ENCODE results near the gene HEBP1. TPM values are rescaled to one million over a fixed set of nuclear protein-coding genes. Genes with fewer than 3 reads are reported as not detected.

The HEBP1 gene
- total RNA-seq, 2 experiments from 2014 or later, result 11.9 to 12.5 TPM

DNA sequence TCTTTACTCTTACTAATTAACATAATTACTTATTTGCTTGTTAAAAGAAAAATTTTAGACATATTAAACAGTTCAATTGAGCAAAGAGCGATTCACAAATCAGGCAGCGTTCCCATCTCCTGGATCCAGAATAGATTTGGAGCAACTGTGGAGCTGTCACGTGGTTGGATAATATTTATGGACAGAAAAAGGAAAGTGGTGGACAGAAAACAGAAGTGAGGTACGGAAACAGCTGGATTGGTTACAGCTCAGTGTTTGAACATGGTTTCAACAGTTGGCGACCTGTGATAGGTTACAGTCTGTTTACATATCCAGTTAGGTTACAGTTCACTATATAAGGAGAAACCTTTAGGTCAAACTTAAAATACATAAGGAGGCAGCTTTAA lies 24.5 kb upstream of the HEBP1 start:
- Histone ChIP-seq H3K27me3 (ENCODE audit: control insufficient read depth in 1 of 2, insufficient read depth in 2 of 2, low read length in 2 of 2) (peaks cover 3 to 9% of the 10 kb centered on the region in 2 experiments), H3K27ac (ENCODE audit: low read depth in 1 of 2, low read length in 2 of 2) (no peak overlapping the region), H3K9me3 (ENCODE audit: control insufficient read depth in 1 of 2, insufficient read depth in 1 of 2, low read length in 2 of 2) (no peaks in the 10 kb centered on the region), H3K4me3 (ENCODE audit: low read length) (no peak overlapping the region), H3K4me1 (ENCODE audit: insufficient read depth, low read length) (no peaks in the 10 kb centered on the region), H3K36me3 (ENCODE audit: insufficient read depth, low read length) (no peaks in the 10 kb centered on the region)
- intact Hi-C loops (cut with DNase I, micrococcal nuclease), result no loop called here
- no peak overlapping the region for H3K27ac Mint-ChIP-seq
- CTCF ChIA-PET, result no interaction called here
- POLR2A ChIA-PET, result interaction anchor here (0.6 kb wide), 1 partner anchor 12 kb away, joined by 3 read pairs; no protein-coding TSS in a partner anchor
- DNase-seq, result no peak
- ATAC-seq (ENCODE audit: poor library complexity), result no peak
- no peaks in the 10 kb centered on the region for H3K9me3 Mint-ChIP-seq
- TF ChIP-seq CTCF (IDR thresholded peaks at IDR 0.05), result no peak
- no peaks in the 10 kb centered on the region for H3K4me1 Mint-ChIP-seq (ENCODE audit: low read depth)
- no peak overlapping the region for H3K4me3 Mint-ChIP-seq
- peaks cover 24% of the 10 kb centered on the region for H3K27me3 Mint-ChIP-seq
- H3K36me3 Mint-ChIP-seq (ENCODE audit: low read depth), result no peaks in the 10 kb centered on the region

DNA sequence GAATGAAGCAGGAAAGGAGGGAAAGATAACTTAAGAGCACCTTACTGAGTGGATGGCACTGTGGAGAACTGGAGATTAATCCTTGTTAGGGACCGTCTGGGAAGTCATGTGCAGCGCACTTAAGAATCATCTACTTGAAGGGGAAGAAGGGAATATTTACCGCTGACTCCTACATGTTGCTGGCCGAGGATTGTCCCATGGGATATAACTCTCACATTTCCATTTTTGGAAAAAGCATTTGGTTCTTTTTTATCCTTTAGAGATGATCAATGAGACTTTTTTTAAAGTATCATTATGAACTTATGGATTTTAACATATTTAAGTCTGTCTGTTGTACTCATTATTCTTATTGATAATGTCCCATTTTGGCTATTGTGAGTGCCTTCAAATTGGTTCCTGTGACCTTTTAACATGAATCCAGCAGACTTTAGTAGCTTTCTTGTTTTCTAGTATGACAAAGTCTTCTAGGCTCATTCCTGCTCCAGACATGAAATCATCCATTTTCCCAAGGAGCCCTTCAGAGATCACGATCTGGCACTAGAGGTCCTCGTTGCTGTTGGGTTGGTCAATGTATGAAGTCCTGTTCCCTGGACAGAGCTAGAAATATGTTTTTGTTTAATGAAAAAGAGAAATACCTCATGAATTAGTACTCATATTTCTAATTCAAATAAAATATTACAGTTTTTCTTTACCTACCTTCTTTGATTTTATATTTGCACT lies 23.9 kb upstream of the HEBP1 start:
- H3K4me3 Mint-ChIP-seq, result no peak overlapping the region
- peaks cover 26% of the 10 kb centered on the region for H3K27me3 Mint-ChIP-seq
- H3K4me1 ChIP-seq (ENCODE audit: insufficient read depth, low read length), result no peaks in the 10 kb centered on the region
- H3K27ac Mint-ChIP-seq, result no peak overlapping the region
- H3K9me3 Mint-ChIP-seq, result no peaks in the 10 kb centered on the region
- TF ChIP-seq CTCF (IDR thresholded peaks at IDR 0.05), result no peak
- DNase-seq (no peak), ATAC-seq (ENCODE audit: poor library complexity) (no peak)
- peaks cover 3 to 9% of the 10 kb centered on the region in 2 experiments for H3K27me3 ChIP-seq (ENCODE audit: control insufficient read depth in 1 of 2, insufficient read depth in 2 of 2, low read length in 2 of 2)
- no peak overlapping the region for H3K27ac ChIP-seq (ENCODE audit: low read depth in 1 of 2, low read length in 2 of 2)
- intact Hi-C loops (cut with DNase I, micrococcal nuclease), result no loop called here
- H3K36me3 Mint-ChIP-seq (ENCODE audit: low read depth), result no peaks in the 10 kb centered on the region
- no peak overlapping the region for H3K4me3 ChIP-seq (ENCODE audit: low read length)
- H3K9me3 ChIP-seq (ENCODE audit: control insufficient read depth in 1 of 2, insufficient read depth in 1 of 2, low read length in 2 of 2), result no peaks in the 10 kb centered on the region
- H3K4me1 Mint-ChIP-seq (ENCODE audit: low read depth), result no peaks in the 10 kb centered on the region
- POLR2A ChIA-PET, result no interaction called here
- CTCF ChIA-PET, result no interaction called here
- H3K36me3 ChIP-seq (ENCODE audit: insufficient read depth, low read length), result no peaks in the 10 kb centered on the region

GRCh38 chr12:13022851-13023271 lies 22.8 kb upstream of the HEBP1 start:
- Mint-ChIP-seq H3K27me3 (peaks cover 30% of the 10 kb centered on the region), H3K4me1 (ENCODE audit: low read depth) (no peaks in the 10 kb centered on the region), H3K9me3 (no peaks in the 10 kb centered on the region), H3K4me3 (no peak overlapping the region), H3K27ac (no peak overlapping the region), H3K36me3 (ENCODE audit: low read depth) (no peaks in the 10 kb centered on the region)
- intact Hi-C loops (cut with DNase I, micrococcal nuclease), result no loop called here
- H3K4me1 ChIP-seq (ENCODE audit: insufficient read depth, low read length), result no peaks in the 10 kb centered on the region
- TF ChIP-seq CTCF (IDR thresholded peaks at IDR 0.05), result no peak
- ATAC-seq (ENCODE audit: poor library complexity), result no peak
- peaks cover 3 to 9% of the 10 kb centered on the region in 2 experiments for H3K27me3 ChIP-seq (ENCODE audit: control insufficient read depth in 1 of 2, insufficient read depth in 2 of 2, low read length in 2 of 2)
- no peak overlapping the region for H3K4me3 ChIP-seq (ENCODE audit: low read length)
- POLR2A ChIA-PET, result interaction anchor here (0.8 kb wide), 1 partner anchor 23 kb away, joined by 3 read pairs; no protein-coding TSS in a partner anchor
- no peaks in the 10 kb centered on the region for H3K9me3 ChIP-seq (ENCODE audit: control insufficient read depth in 1 of 2, insufficient read depth in 1 of 2, low read length in 2 of 2)
- no peak for DNase-seq
- CTCF ChIA-PET, result no interaction called here
- no peak overlapping the region for H3K27ac ChIP-seq (ENCODE audit: low read depth in 1 of 2, low read length in 2 of 2)
- H3K36me3 ChIP-seq (ENCODE audit: insufficient read depth, low read length), result no peaks in the 10 kb centered on the region

Data from CD4-positive, alpha-beta T cell (primary cell).